NCI-H2081 treated with DMSO at 0.1 percent for 48 hours (cell line): Measurements from ENCODE around the gene VIL1.

ENCODE experiments used
- DNase-seq: peaks from one replicate; lab custom pipeline; 2025; lab: John Stamatoyannopoulos, UW

Gene VIL1

GRCh38 chr2:218395090-218395444 lies 23.9 kb upstream of the VIL1 start:
- no peak for DNase-seq

DNA sequence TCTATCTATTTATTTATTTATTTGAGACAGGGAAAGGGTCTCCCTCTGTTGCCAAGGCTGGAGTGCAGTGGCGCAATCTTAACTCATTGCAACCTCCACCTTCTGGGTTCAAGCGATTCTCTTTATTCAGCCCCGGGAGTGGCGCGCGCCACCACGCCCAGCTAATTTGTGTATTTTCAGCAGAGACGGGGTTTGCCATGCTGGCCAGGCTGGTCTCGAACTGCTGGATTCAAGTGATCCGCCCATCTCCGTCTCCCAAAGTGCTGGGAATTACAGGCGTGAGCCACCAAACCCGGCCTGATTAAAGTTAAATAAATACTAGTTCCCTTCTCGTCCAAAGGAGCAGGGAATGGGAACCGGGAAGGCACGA lies 23.5 kb upstream of the VIL1 start:
- DNase-seq, result no peak

- peak; percentile 53 for DNase-seq
Measured at GRCh38 chr2:218395826-218396687, 22.9 kb upstream of the VIL1 start.

DNA sequence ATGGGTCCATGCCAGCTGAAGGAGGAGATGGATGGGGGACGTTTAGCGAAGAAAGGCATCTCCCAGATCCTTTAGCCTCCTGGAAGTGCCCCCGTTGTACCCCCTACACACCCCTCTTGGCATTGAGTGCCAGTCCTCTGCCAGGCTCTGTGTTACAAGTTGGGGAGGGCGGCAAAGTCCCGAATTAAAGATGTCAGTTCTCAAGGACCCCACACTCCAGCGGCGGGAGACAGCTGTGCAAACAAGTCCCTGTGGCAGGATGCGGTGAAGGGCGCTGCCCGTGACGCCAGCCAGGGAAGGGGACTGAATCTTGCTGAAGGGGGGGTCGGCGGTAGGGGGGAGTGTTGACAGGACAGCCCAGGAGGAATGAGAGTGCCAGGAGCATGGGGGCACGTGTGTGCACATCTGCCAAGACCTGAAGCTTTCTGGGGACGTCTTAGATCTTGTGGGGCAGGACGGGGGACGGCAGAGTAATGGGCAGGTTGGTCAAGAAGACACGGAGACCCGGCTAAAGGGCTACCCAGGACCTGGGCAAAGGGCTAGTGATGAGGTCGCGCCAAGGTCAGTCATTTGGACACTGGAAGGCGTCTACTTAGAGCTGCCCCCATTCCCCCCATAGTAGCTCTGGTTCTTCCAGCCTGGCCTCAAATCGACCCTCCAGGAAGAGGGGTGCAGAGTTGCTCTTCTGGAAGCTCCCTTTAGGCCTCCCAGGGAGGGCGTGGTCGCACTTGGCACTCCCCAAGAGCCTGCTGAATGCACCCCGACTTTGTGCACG lies 22.0 kb upstream of the VIL1 start:
- DNase-seq, result no peak

GRCh38 chr2:218397463-218397819 lies 21.5 kb upstream of the VIL1 start:
- no peak for DNase-seq

- DNase-seq, result no peak
Measured at GRCh38 chr2:218397820-218398436, 21.0 kb upstream of the VIL1 start.

GRCh38 chr2:218398437-218399390 lies 20.2 kb upstream of the VIL1 start:
- DNase-seq, result no peak

- DNase-seq, result peak; percentile 57
Measured at GRCh38 chr2:218399391-218400166, 19.3 kb upstream of the VIL1 start, which contains the start of gene CTDSP1. Gene CTDSP1 (plus strand): TSS chr2:218399868. CDS start chr2:218400091, 223 bp downstream.

- no peak for DNase-seq
Measured at GRCh38 chr2:218400167-218400929, 18.6 kb upstream of the VIL1 start.

- DNase-seq, result no peak
Measured at GRCh38 chr2:218400930-218401881, 17.7 kb upstream of the VIL1 start.

GRCh38 chr2:218401890-218402289 lies 17.0 kb upstream of the VIL1 start:
- no peak for DNase-seq

GRCh38 chr2:218402491-218402901 lies 16.4 kb upstream of the VIL1 start:
- no peak for DNase-seq

DNA sequence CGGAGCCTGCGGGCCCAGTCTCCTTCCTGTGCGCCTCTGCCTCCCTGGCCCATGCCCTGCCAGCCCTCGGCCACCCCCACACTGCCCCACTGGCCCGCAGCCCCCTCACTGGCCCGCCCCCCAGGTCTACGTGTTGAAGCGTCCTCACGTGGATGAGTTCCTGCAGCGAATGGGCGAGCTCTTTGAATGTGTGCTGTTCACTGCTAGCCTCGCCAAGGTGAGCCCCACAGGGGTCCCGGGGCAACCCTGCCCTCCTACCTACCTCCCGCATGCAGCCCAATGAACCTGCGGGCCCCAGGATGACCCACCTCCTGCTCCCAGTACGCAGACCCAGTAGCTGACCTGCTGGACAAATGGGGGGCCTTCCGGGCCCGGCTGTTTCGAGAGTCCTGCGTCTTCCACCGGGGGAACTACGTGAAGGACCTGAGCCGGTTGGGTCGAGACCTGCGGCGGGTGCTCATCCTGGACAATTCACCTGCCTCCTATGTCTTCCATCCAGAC lies 16.0 kb upstream of the VIL1 start:
- DNase-seq, result no peak

DNA sequence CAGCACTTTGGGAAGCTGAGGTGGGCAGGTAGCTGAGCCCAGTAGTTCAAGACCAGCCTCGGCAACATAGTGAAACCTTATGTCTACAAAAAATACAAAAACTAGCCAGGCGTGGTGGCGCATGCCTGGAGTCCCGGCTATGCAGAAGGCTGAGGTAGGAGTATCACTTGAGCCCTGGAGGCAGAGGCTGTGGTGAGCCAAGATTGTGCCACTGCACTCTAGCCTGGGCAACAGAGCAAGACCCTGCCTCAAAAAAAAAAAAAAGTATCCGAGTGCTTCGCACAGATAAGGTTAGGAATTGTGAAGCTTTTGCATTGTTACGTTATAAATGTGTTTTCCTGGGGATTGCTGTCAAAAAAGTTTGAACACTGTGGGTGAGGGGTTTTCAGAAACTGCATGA lies 15.1 kb upstream of the VIL1 start:
- no peak for DNase-seq

- DNase-seq, result no peak
Measured at GRCh38 chr2:218404351-218405085, 14.4 kb upstream of the VIL1 start.

DNA sequence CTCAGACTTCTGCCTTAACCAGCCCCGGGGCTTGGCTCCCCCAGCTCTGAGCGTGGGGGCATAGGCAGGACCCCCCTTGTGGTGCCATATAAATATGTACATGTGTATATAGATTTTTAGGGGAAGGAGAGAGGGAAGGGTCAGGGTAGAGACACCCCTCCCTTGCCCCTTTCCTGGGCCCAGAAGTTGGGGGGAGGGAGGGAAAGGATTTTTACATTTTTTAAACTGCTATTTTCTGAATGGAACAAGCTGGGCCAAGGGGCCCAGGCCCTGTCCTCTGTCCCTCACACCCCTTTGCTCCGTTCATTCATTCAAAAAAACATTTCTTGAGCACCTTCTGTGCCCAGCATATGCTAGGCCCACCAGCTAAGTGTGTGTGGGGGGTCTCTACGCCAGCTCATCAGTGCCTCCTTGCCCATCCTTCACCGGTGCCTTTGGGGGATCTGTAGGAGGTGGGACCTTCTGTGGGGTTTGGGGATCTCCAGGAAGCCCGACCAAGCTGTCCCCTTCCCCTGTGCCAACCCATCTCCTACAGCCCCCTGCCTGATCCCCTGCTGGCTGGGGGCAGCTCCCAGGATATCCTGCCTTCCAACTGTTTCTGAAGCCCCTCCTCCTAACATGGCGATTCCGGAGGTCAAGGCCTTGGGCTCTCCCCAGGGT lies 13.7 kb upstream of the VIL1 start:
- no peak for DNase-seq

GRCh38 chr2:218405746-218406208 lies 13.1 kb upstream of the VIL1 start:
- no peak for DNase-seq
